SU-DHL-6 (cell line): ENCODE measurements around the gene MXI1.

Experiments used
- EZH2phosphoT487 ChIP-seq: fragments of 200-600 bp; sonication (generic), shearing (Covaris generic); conservative IDR thresholded peaks from 2 replicates; pipeline ENCODE4 v1.6.1; 2018; ENCODE audit warnings: mild to moderate bottlenecking, antibody characterized with exemption, low read length, moderate library complexity, mixed read lengths
- TF ChIP-seq, protein P1 (sequence below): fragments of 200-600 bp; sonication (generic); IDR thresholded peaks from one replicate; pipeline ENCODE4 v1.5.1; 2017; ENCODE audit warnings: antibody characterized with exemption, mild to moderate bottlenecking, low read length, moderate library complexity; ENCODE audit not compliant: insufficient read depth, poor library complexity, severe bottlenecking

DNA sequence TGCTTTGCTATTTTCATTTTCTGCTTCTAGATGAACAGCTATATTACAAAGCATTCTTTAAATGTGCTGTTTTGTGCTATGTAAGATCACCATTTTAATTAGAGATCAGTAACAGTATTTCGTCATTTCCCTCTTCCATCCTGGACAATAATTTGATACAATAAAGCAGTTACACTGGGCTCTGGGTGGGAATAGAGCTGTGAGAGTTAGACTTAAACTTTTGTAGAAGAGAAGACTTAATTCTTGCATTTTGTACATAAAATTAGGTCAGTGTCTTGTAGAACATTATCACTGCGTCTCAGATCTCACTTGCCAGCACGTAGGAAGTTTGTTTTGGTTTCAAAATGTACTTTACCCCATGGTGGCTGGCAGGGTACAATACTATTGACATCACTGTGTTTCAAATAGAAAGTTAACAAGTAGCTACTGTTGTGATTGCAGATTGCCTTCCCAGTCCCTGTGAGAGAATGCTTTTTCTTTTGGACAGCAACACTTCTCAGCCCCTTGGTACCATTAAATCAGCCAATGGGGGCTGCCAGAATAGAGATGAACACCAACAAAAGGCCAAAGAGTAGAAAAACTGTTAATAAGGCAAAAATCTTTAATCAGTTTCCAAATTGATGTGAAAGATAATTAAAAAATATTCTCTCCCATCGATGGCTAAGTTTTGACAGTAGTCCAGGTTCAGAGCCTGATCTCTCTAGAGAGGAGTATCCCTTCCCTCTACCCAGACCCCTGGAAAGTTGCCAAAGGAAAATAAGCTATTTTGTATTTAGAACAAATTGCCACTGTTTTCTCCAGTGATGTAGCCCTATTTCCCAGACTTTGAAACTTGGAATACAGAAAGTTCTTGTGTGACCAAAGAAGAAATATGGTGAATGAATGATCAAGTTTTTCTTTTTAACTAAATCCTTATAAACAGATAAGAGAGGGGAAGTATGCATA is 62.2 kb downstream of the MXI1 start:
- TF ChIP-seq, protein P1, sequence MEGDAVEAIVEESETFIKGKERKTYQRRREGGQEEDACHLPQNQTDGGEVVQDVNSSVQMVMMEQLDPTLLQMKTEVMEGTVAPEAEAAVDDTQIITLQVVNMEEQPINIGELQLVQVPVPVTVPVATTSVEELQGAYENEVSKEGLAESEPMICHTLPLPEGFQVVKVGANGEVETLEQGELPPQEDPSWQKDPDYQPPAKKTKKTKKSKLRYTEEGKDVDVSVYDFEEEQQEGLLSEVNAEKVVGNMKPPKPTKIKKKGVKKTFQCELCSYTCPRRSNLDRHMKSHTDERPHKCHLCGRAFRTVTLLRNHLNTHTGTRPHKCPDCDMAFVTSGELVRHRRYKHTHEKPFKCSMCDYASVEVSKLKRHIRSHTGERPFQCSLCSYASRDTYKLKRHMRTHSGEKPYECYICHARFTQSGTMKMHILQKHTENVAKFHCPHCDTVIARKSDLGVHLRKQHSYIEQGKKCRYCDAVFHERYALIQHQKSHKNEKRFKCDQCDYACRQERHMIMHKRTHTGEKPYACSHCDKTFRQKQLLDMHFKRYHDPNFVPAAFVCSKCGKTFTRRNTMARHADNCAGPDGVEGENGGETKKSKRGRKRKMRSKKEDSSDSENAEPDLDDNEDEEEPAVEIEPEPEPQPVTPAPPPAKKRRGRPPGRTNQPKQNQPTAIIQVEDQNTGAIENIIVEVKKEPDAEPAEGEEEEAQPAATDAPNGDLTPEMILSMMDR, result no peak
- no peak for TF ChIP-seq EZH2phosphoT487
